Ovary (tissue), 9 donors: ENCODE results near the gene THRA. TPM values are rescaled to one million over a fixed set of nuclear protein-coding genes. Genes with fewer than 3 reads are reported as not detected.

ENCODE experiments used
- DNase-seq, 5 donors: peaks; one replicate each; pipeline ENCODE4 v3.0.0-alpha.2; 2019 to 2020
- H3K27ac ChIP-seq, 2 donors: fragments of 200-600 bp; one replicate each; pipeline versions ENCODE4 v1.5.1 to v1.8.0; 2019 to 2022
- H3K27me3 ChIP-seq: fragments of 200-600 bp; one replicate; pipeline ENCODE4 v1.8.0; 2022
- H3K36me3 ChIP-seq: fragments of 200-600 bp; sonication (generic); one replicate; pipeline ENCODE4 v1.5.1; 2019
- H3K4me1 ChIP-seq: one replicate; pipeline ENCODE4 v1.8.1; 2013; ENCODE audit warnings: mild to moderate bottlenecking, moderate library complexity; ENCODE audit not compliant: insufficient read depth
- H3K4me3 ChIP-seq: fragments of 200-600 bp; sonication (generic); one replicate; pipeline ENCODE4 v1.5.1; 2017
- H3K9me3 ChIP-seq, 2 donors: fragments of 200-600 bp in 1 of 2; sonication (generic) in 1 of 2; one replicate each; pipeline versions ENCODE4 v1.5.1 to v1.8.1; 2013 to 2019; ENCODE audit warnings: mild to moderate bottlenecking in 1 of 2, moderate library complexity in 1 of 2
- CTCF ChIP-seq, 3 donors: fragments of 450-650 bp in 2 of 3; fragments of 200-600 bp in 1 of 3; IDR thresholded peaks; one replicate each; pipeline versions ENCODE4 v1.5.1 to v1.8.0; 2016 to 2022; ENCODE audit warnings: antibody characterized with exemption in 3 of 3, mild to moderate bottlenecking in 1 of 3
- EP300 ChIP-seq: sonication (generic); formaldehyde crosslinking; IDR thresholded peaks from one replicate; pipeline ENCODE4 v1.6.1; 2017; ENCODE audit warnings: antibody characterized with exemption
- POLR2A ChIP-seq: fragments of 450-650 bp; IDR thresholded peaks from one replicate; pipeline ENCODE4 v1.6.1; 2017; ENCODE audit warnings: antibody characterized with exemption, mild to moderate bottlenecking, moderate library complexity
- WGBS, 3 donors: extraction: QIAGEN DNeasy Blood & Tissue Kit in 1 of 3; methylation state at CpG; one replicate each; pipeline versions ENCODE4 v1.1.5 to v1.1.7; 2013 to 2017; 5-methylcytosine and 5-hydroxymethylcytosine counted together
- intact Hi-C, 4 donors: fragments of 100-400 bp; cut with DNase I; formaldehyde crosslinking; loops; one replicate each; pipeline versions ENCODE4 v1.11.0 to v1.15.1; 2022 to 2023
- polyA plus RNA-seq, 2 donors: library from polyadenylated mRNA; stranded (reverse); fragments of 200-250 nt in 1 of 2; fragments of 350-450 nt in 1 of 2; fragmentation: Illumina TruSeq in 1 of 2; extraction: RNeasy Lipid Tissue Mini Kit (QIAGEN cat#74804) in 1 of 2; gene quantifications; one replicate each; pipeline ENCODE4 v1.2.3, GENCODE V29; 2013 to 2014
- total RNA-seq, 7 donors: library from RNA; depleted of rRNA in 2 of 7; stranded (reverse); fragments of >200 nt in 2 of 7; fragmentation: NEBNext Ultra II Directional in 3 of 7; extraction: Animal tissue kit (Norgen Biotek cat#: 25700) in 3 of 7; gene quantifications; one replicate each; pipeline versions ENCODE4 v1.1.0 to v1.2.4, GENCODE V29; 2016 to 2023
- donor health status: DM: no; HTN: no; CAD: no; lungs with moderate emphysema.
- donor health status: DM: no; HTN: no; CAD: no.
- donor health status: Bipolar disorder and iron deficiency.
- donor health status: DM: yes; HTN: yes; CAD: no.
- donor health status: DM: no; HTN: no; CAD: no.
- donor health status: DM: yes; HTN: yes; CAD: no.

Gene THRA
- total and polyA plus RNA-seq, 9 donors, result 51.4 to 129 (median 87.2) TPM

- intact Hi-C loops, result loop anchor here in 3 of 4 donors (5.0 to 10.0 kb wide), 4 partner anchors 96 to 279 kb away; no protein-coding TSS in a partner anchor
- Histone ChIP-seq H3K27me3 (no peaks in the 10 kb centered on the region), H3K4me1 (peaks cover 19% of the 10 kb centered on the region), H3K4me3 (no peak overlapping the region), H3K36me3 (no peaks in the 10 kb centered on the region), H3K9me3 (no peaks in the 10 kb centered on the region), H3K27ac (peak overlapping the region; percentile 55 to 70)
- DNase-seq, result peak in 2 of 5 donors; percentile 37 to 40
- no peak for TF ChIP-seq CTCF (IDR thresholded peaks at IDR 0.05)
- TF ChIP-seq EP300, result no peak
- no peak for TF ChIP-seq POLR2A
- 44 to 64% (median 57%) methylated on average over 26 of the region's 26 CpGs for WGBS, 3 donors
These were observed 46.5 kb upstream of the THRA start for GRCh38 chr17:40015998-40016985.

- TF ChIP-seq EP300 (no peak), CTCF (IDR thresholded peaks at IDR 0.05) (no peak), POLR2A (no peak)
- H3K27me3 ChIP-seq, result no peaks in the 10 kb centered on the region
- peaks cover 23% of the 10 kb centered on the region for H3K4me1 ChIP-seq
- no peaks in the 10 kb centered on the region for H3K9me3 ChIP-seq
- no peaks in the 10 kb centered on the region for H3K36me3 ChIP-seq
- H3K27ac ChIP-seq, result peak overlapping the region; percentile 39 to 55
- intact Hi-C loops, result loop anchor here in 3 of 4 donors (5.0 to 10.0 kb wide), 4 partner anchors 95 to 277 kb away; no protein-coding TSS in a partner anchor
- H3K4me3 ChIP-seq, result no peak overlapping the region
- WGBS, 3 donors, result 17 to 23% (median 22%) methylated on average over 15 of the region's 15 CpGs
- DNase-seq, result peak in 3 of 5 donors; percentile 51 to 60 (median 57)
These were observed 45.2 kb upstream of the THRA start for GRCh38 chr17:40017422-40018080.

- no peaks in the 10 kb centered on the region for H3K9me3 ChIP-seq
- TF ChIP-seq CTCF (IDR thresholded peaks at IDR 0.05), result no peak
- no peak for TF ChIP-seq EP300
- no peak for TF ChIP-seq POLR2A
- no peak overlapping the region for H3K4me3 ChIP-seq
- no peaks in the 10 kb centered on the region for H3K27me3 ChIP-seq
- peak; percentile 62 to 90 (median 83) for DNase-seq
- peak overlapping the region in 1 of 2 donors; percentile 51 for H3K27ac ChIP-seq
- H3K36me3 ChIP-seq, result no peaks in the 10 kb centered on the region
- peaks cover 23% of the 10 kb centered on the region for H3K4me1 ChIP-seq
- WGBS, 3 donors, result 11 to 19% (median 12%) methylated on average over 15 of the region's 15 CpGs
- intact Hi-C loops, result loop anchor here in 3 of 4 donors (5.0 to 10.0 kb wide), 4 partner anchors 94 to 276 kb away; no protein-coding TSS in a partner anchor
These were observed 44.3 kb upstream of the THRA start for GRCh38 chr17:40018211-40019121.
